CD4-positive, alpha-beta T cell treated with Interleukin-4 for 4 hours (primary cell): ENCODE data around the gene KCNJ9.

Experiments
- DNase-seq: peaks from one replicate; pipeline ENCODE4 v3.0.0-alpha.2; 2020

KCNJ9 gene

DNA sequence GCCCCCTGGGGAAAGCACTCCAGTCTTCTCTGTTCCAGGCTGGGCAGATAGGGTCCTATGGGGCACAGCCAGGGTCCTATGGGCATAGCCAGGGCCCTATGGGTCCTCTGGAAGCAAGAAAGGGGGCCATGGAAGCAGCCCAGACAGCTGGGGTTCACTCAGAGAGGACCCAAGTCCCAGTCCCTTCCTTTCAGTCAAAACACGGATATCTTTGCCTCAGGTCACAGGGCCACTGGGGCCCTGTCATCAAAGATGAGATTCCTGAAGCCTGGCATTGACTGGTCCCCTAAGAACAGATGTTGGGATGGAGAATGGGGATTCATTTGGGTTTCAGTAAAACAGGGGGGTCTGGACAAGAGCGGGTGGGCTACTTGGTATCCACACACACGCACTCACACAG is 8.5 kb downstream of the KCNJ9 start:
- no peak for DNase-seq

DNA sequence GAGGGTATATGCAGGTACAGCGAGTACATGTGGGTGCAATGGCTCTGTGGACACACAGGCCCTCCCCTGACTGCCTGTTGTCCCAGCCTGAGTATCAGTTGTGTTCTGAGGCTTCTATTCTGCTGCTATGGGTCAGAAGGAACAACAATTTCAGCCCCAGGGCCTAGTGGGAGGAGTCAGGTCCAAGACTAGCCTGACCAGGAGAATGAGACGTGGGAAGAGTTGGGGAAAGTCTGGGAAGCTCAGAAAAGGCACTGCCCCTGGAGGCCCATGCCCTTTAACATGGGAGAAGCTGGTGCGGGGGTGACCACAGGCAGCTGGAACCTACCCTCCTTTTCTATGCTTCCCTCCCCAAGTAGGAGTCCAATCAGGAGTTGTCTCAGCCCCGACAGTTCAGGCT is 9.4 kb downstream of the KCNJ9 start:
- DNase-seq: no peak

DNA sequence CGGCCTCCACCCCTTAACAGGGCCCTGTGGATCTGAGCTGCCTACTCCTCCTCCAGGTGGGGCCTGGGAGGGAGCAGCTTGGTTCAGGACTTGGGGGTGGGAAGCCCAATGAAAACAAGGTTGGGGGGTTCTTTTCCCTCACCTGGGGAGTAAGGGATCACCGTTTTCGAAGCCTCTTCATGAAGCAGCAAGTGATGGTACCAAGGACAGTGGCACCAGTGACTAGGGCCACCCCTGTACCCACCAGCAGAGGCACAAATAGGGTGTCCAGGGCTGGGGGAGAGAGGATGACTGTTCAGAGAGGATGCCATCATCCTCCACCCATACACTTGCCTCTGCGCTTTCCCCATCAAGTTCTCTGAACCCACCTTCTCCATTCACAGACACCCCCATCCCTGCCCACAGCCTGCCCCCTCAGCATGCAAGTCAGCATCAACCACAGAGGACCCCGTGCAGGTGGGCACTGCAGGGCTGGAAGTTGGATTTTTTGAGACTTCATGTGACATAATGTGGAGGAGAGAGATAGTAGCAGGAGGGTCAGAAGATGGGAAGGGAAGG is 10.4 kb downstream of the KCNJ9 start:
- no peak for DNase-seq

DNA sequence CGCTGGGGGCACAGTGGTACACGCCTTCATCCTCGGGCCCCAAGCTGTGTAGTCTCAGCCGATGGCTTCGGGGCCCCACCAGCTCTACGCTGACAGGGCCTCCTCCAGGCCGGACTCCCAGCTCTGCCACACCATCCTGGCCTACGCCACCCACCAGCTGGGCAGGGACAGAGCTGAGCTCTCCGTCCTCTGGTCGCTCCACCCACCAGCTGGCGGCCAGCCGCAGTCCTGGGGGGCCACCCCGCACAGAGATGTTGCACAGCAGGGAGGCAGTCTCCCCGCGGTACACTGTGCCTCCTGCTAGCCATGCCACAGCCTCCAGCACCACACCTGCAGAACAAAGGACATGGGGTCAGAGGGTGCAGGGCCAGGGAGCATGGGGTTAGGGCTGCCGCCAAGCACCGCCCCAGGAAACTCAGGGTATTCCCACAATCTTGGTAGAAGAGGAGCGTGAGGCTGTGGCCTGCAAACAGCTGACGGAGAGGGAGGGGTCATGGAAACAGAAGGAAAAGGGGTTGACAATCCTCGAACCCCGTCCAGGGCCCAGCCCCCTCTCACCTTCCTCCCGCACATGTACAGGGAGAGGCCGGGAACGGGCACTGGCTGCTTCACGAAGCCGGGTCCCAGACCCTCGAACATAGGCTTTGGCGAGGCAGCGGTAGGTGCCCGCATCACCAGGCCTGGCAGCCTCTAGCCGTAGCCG is 11.2 kb downstream of the KCNJ9 start:
- DNase-seq: no peak

- DNase-seq: no peak
Measured at GRCh38 chr1:160093069-160093395, 11.7 kb downstream of the KCNJ9 start.

DNA sequence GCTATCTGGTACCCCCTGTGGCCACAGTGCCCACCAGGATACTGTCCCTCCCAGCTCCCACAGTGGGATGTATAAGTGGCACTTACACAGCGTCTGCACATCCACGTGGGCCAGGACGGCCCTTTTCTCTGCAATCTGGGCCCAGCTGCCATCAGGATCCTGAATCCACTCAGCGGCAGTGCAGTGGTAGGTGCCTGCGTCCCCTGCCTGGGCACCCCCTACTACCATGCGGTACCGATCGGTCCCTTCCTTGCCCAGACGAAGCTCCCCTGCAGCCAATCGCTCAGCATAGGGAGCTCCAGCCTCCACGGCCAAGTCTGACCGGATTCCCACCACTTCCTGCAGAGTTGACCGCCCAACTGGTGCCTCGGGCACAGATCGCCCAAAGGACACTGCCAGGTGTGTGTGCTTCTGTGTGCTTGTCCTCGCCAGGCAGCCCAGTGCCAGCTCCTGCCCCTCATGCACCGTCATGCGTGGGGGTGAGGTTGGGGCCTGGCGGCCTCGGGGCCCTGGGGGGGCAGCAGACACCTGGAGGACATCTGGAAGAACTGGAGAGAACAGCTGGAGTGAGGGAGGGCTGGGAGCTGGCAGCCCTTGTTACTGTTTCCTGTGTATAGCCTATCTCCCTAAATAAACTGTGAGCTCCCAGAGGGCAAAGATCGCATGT is 12.4 kb downstream of the KCNJ9 start:
- no peak for DNase-seq

GRCh38 chr1:160094291-160094625 is 12.9 kb downstream of the KCNJ9 start:
- DNase-seq: no peak

DNA sequence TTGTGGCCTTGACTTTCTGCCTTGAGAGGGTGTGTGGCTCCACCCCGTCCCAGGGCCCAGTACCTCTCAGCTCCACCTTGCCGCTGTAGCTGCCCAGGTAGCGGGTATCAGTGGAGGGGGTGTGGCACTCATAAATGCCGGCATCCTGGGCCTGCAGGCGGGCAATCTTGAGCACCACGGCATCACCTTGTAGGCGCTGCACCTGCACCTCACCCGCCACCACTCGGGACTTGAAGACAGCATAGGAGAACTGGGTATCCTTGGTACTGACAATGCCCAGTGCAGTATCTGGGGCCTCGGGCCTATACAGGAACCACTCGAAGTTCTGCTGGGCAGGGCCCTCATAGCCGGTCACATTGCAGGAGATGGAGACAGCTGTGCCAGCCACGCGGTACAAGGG is 13.5 kb downstream of the KCNJ9 start:
- no peak for DNase-seq

DNA sequence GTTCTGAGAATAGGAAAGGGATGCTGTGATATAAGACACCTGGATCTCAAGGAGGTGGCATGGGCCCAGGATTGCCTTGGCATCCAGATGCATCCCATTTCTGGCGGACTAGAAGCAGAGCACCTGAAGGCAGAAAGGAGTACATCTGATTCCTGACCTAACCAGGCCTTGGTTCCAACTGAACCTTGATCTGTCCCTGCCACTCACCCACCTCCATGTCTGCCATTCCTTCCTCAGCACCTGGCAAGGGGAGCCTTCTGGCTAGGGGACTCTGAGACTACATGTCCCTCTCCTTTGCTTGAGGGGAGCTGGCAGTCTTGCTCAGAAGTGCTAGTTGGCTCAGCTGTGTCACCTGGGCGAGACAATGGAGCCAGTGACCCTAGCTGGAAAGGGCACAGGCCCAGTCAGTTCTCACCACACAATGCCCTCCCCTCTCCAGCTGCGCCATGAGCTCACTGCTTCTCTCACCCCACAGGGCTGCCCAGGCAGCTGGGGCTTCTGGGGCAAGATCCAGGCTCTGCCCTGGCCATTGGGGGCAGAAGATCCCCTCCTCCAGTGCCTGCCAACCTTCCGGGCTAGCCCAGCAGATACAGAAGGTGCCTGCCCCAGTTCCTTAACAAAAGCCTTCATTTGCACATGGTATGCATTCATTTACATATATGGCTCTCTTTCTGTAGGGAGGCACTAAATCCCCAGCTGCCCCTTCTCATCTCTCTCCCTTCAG is 14.2 kb downstream of the KCNJ9 start:
- no peak for DNase-seq

DNA sequence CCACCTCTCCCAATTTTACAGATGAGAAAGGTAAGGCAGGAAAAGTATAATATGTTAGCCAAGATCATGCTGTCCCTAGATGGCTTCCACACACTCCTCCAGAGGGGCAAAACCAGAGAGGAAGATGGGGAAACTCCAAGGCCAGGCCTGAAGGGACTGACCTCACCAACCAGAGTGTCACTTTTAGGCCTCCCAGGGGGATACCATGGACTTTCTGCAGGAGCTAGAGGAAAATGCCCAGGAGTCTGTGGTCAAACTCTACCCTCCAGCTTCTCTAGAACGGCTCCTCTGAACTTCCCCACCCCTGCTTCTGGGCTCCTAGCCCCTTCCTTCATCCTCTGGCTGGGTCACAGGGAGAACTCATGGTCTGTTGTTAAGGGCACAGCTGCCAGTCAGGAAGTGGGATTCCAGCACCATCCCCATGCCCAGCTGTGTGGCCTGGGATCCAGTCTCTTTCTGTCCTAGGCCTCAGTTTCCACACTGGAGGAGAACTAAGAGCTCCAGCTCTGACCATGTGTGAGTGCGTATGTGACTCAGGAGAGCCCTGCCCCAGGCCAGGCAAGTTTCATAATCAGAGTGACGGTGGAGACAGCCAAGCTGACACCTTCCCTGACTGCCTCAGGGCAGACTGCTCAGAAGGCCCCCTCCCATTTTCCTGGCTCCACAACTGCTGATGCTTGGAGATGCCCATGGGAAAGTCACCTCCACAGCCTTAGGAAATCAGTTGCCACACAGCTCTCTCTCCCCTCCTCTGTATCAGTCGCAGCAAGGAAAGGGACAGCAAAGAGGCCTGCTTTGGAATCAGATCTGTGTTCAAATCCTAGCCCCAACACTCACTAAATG is 15.2 kb downstream of the KCNJ9 start:
- no peak for DNase-seq

GRCh38 chr1:160097151-160097910 is 16.0 kb downstream of the KCNJ9 start:
- DNase-seq: no peak

DNA sequence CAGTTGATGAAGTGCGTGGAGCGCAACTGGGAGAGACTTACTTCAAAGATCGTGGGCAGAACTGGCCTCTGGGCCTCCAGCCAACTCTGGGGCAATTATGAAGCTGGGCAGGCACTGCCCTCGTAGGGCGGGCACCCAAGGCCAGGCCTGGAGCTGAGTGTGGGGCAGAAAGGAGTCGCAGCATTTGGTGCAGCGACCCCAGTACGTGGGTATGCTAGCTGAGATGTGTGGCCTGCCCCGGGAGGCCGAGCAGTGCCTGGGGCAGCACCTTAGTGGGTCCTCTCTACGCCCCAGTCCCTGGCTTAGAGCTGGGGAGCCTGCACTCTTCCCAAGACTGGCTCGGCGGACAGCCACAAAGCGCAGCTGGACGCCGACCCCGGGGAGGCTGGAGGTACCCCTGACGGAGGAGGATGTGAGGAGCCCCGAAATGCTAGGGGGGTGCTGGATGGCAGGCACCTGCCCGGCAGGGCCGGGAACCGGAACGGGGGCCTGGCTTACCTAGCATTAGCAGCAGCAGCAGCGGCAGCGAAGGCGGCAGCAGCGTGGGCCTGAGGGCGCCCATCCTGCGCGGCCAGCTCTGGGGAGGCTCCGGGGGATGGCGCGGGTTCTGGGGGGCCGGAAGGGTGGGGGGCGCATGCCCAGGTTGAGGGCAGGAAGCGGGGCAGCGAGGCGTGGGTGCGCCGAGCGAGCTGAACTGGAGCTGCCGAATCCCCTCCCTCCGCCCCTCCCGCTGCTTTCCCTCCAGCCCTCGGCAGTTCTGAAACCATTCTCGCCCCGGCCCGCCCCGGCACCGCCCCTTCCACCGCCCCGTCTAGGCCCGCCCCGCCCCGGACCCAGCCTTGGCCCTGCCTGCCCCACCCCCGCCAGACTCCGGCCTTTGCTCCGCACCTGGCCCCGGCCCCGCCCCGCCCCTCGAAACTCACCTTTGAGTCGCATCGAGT is 16.8 kb downstream of the KCNJ9 start, which contains the start of gene IGSF8:
Gene IGSF8, minus strand, starts transcription at position 709 of the 941 bp plus-strand sequence. Its CDS starts 147 bp downstream, at position 562.
- peak; percentile 93 for DNase-seq

- DNase-seq: peak; percentile 97
Measured at GRCh38 chr1:160098852-160099561, 17.7 kb downstream of the KCNJ9 start.

GRCh38 chr1:160099716-160100375 is 18.5 kb downstream of the KCNJ9 start:
- no peak for DNase-seq

GRCh38 chr1:160101037-160101716 is 19.8 kb downstream of the KCNJ9 start:
- peak; percentile 75 for DNase-seq

- DNase-seq: no peak
Measured at GRCh38 chr1:160101717-160102522, 20.6 kb downstream of the KCNJ9 start.

DNA sequence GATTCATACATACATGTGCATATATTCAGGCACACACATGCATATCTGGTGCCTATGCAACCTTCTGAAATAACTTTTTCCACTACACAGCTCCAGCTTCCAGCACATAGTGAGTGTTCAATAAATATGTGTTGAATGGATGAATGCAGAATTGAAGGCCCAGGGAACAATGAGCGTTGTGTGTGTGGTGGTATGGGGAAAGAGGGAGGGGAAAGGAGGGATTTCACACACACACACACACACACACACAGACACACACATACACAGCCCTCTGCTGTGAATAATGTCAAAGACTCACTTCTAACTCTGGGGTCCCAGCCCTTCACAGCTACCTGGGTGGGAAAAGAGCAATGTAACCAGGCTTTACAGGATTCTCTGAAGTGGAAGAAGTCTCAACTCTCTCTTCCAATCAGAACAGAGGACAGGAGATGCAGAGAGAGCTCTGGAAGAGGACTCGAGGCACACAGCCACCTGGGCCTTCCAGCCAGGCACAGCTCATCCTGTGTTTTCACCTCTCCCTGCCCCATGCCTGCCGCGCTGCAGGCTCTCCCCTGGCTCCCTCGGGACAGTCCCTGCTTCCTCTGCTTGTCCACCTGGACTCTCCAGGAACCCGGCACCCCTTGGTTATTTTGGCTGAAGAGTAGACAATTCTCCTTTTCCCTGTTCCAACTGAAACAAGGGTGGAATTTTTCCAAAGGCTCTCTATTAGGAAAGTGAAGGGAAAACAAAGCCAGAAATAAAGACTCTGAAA is 22.5 kb downstream of the KCNJ9 start:
- DNase-seq: no peak
